Measurements from ENCODE around the gene SF3B1. TPM values are rescaled to one million over a fixed set of nuclear protein-coding genes. Genes with fewer than 3 reads are reported as not detected.

The SF3B1 gene
- total and polyA plus RNA-seq, 2 of the 13 experiments (the other 11 are each of a cell fraction or from before 2014, with no cell fraction given), result 387 to 750 TPM

GRCh38 chr2:197453914-197454398 lies 19.1 kb upstream of the SF3B1 start (continued):
- TF ChIP-seq RERE (CRISPR knock-in tag; IDR thresholded peaks at IDR 0.05; ENCODE audit: low read depth), result no peak
- no peak for TF ChIP-seq HNRNPLL (IDR thresholded peaks at IDR 0.05; ENCODE audit: low read depth, low read length, poor library complexity, severe bottlenecking)
- TF ChIP-seq TBP (CRISPR knock-in tag; IDR thresholded peaks at IDR 0.05), result no peak
- TF ChIP-seq ZNF772 (CRISPR knock-in tag; IDR thresholded peaks at IDR 0.05), result peak; percentile 39; the same call in 1 of the 2 replicates
- no peak for TF ChIP-seq ZSCAN29 (CRISPR knock-in tag; conservative IDR thresholded peaks at IDR 0.05)
- 0 out of 2 replicates have a peak, but pooled peaks have one; percentile 51 for TF ChIP-seq ZNF121 (CRISPR knock-in tag; IDR thresholded peaks at IDR 0.05)
- no peak for TF ChIP-seq MAF1 (CRISPR knock-in tag; IDR thresholded peaks at IDR 0.05; ENCODE audit: borderline replicate concordance)
- no peak for TF ChIP-seq ZBTB3 (CRISPR knock-in tag; IDR thresholded peaks at IDR 0.05; ENCODE audit: borderline replicate concordance, low read depth)
- TF ChIP-seq ZNF75D (CRISPR knock-in tag; IDR thresholded peaks at IDR 0.05; ENCODE audit: borderline replicate concordance), result peak; percentile 17; the same call in 1 of the 2 replicates
- no peak; the same call in 1 of the 2 replicates for TF ChIP-seq KAT7 (CRISPR knock-in tag; IDR thresholded peaks at IDR 0.05; ENCODE audit: borderline replicate concordance)
- TF ChIP-seq THAP9 (CRISPR knock-in tag; IDR thresholded peaks at IDR 0.05; ENCODE audit: borderline replicate concordance), result no peak
- no peak for TF ChIP-seq JDP2 (CRISPR knock-in tag; IDR thresholded peaks at IDR 0.05; ENCODE audit: borderline replicate concordance)
- TF ChIP-seq AFF4 (CRISPR knock-in tag; IDR thresholded peaks at IDR 0.05), result 0 out of 2 replicates have a peak, but pooled peaks have one; percentile 52
- TF ChIP-seq ZKSCAN5 (CRISPR knock-in tag; IDR thresholded peaks at IDR 0.05), result 0 out of 2 replicates have a peak, but pooled peaks have one; percentile 66
- TF ChIP-seq ZBTB20 (CRISPR knock-in tag; IDR thresholded peaks at IDR 0.05; ENCODE audit: borderline replicate concordance, low read depth), result peak; percentile 61; the same call in 1 of the 2 replicates
- TF ChIP-seq PAF1 (CRISPR knock-in tag; IDR thresholded peaks at IDR 0.05), result no peak
- TF ChIP-seq MED1 (CRISPR knock-in tag; IDR thresholded peaks at IDR 0.05), result 0 out of 2 replicates have a peak, but pooled peaks have one; percentile 32
- no peak; the same call in 1 of the 2 replicates for TF ChIP-seq POGZ (CRISPR knock-in tag; IDR thresholded peaks at IDR 0.05)
